Loucy (cell line): ENCODE data around the gene TGM3.
A peak's percentile ranks its signal among the peaks of the same experiment; 100 is the strongest.

Experiments used
- H2AFZ ChIP-seq: fragments of 200-600 bp; sonication (generic); 2 replicates; pipeline ENCODE4 v1.6.0; 2016; ENCODE audit warnings: antibody characterized with exemption, mild to moderate bottlenecking, low read length, moderate library complexity
- H3F3A ChIP-seq: fragments of 200-600 bp; 2 replicates; pipeline ENCODE4 v1.6.0; 2016; ENCODE audit warnings: antibody characterized with exemption, low read depth, mild to moderate bottlenecking
- H3K27me3 ChIP-seq: fragments of 200-600 bp; sonication (generic); 2 replicates; pipeline ENCODE4 v1.6.1; 2014; ENCODE audit warnings: low read length, mild to moderate bottlenecking; ENCODE audit not compliant: insufficient read depth, poor library complexity, severe bottlenecking
- H3K36me3 ChIP-seq: fragments of 200-600 bp; sonication (generic); 2 replicates; pipeline ENCODE4 v1.6.1; 2016; ENCODE audit warnings: low read length; ENCODE audit not compliant: insufficient read depth
- H3K4me1 ChIP-seq: fragments of 200-600 bp; sonication (generic); 2 replicates; pipeline ENCODE4 v1.5.1; 2014; ENCODE audit warnings: low read length, mild to moderate bottlenecking; ENCODE audit not compliant: insufficient read depth, poor library complexity, severe bottlenecking
- H3K4me2 ChIP-seq: fragments of 200-600 bp; sonication (generic); 2 replicates; pipeline ENCODE4 v1.6.0; 2014; ENCODE audit warnings: antibody characterized with exemption, low read length, low read depth, mild to moderate bottlenecking; ENCODE audit not compliant: poor library complexity, severe bottlenecking
- H3K4me3 ChIP-seq: fragments of 200-600 bp; sonication (generic); 2 replicates; pipeline ENCODE4 v1.5.1; 2014; ENCODE audit warnings: low read length, mild to moderate bottlenecking, mixed read lengths; ENCODE audit not compliant: poor library complexity, severe bottlenecking
- H3K79me2 ChIP-seq: fragments of 200-600 bp; sonication (generic); 2 replicates; pipeline ENCODE4 v1.6.1; 2014; ENCODE audit warnings: low read length; ENCODE audit not compliant: insufficient read depth
- H3K9ac ChIP-seq: fragments of 200-600 bp; sonication (generic); 2 replicates; pipeline ENCODE4 v1.6.0; 2014; ENCODE audit warnings: mild to moderate bottlenecking, low read depth, low read length, moderate library complexity; ENCODE audit not compliant: poor library complexity, severe bottlenecking
- H3K9me2 ChIP-seq: fragments of 200-600 bp; sonication (generic); replicated peaks from 2 replicates; pipeline ENCODE4 v1.6.1; 2016; ENCODE audit warnings: low read depth, low read length, mixed read lengths
- H3K9me3 ChIP-seq: fragments of 200-600 bp; sonication (generic); 2 replicates; pipeline ENCODE4 v1.6.1; 2014; ENCODE audit warnings: mild to moderate bottlenecking, antibody characterized with exemption, low read length, low read depth; ENCODE audit not compliant: insufficient read depth
- H4K20me1 ChIP-seq: fragments of 200-600 bp; sonication (generic); 2 replicates; pipeline ENCODE4 v1.6.0; 2014; ENCODE audit warnings: antibody characterized with exemption, low read length, mild to moderate bottlenecking; ENCODE audit not compliant: insufficient read depth, poor library complexity, severe bottlenecking
- EZH2phosphoT487 ChIP-seq: fragments of 200-600 bp; IDR thresholded peaks from 2 replicates; pipeline ENCODE4 v1.6.1; 2018; ENCODE audit warnings: antibody characterized with exemption, mild to moderate bottlenecking, moderate library complexity, borderline replicate concordance
- TF ChIP-seq, protein P1 (sequence below): fragments of 200-600 bp; sonication (generic); conservative IDR thresholded peaks from 2 replicates; pipeline ENCODE4 v1.5.1; 2014; ENCODE audit warnings: mild to moderate bottlenecking, antibody characterized with exemption, low read length

The TGM3 gene

DNA sequence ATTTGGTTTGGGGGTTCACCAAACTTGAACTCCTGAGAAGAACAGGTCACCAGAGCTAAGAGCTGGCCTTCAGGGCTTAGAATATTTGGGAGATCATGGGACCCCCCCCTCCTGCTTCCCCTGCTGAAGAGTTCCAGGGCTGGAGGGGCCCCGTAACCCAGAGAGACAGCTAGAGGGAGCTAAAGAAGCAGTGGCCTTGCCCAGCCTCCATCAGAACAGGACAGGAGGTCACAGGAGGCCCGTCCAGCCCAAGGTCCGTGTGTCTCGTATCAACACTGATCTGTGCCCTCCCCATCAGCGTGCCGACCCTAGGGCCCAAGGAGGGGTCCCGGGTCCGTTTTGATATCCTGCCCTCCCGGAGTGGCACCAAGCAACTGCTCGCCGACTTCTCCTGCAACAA lies 44.3 kb downstream of the TGM3 start:
- no peak overlapping the region for H2AFZ ChIP-seq
- H3K4me3 ChIP-seq, result no peak overlapping the region
- no peaks in the 10 kb centered on the region for H3K9me3 ChIP-seq
- TF ChIP-seq, protein P1, sequence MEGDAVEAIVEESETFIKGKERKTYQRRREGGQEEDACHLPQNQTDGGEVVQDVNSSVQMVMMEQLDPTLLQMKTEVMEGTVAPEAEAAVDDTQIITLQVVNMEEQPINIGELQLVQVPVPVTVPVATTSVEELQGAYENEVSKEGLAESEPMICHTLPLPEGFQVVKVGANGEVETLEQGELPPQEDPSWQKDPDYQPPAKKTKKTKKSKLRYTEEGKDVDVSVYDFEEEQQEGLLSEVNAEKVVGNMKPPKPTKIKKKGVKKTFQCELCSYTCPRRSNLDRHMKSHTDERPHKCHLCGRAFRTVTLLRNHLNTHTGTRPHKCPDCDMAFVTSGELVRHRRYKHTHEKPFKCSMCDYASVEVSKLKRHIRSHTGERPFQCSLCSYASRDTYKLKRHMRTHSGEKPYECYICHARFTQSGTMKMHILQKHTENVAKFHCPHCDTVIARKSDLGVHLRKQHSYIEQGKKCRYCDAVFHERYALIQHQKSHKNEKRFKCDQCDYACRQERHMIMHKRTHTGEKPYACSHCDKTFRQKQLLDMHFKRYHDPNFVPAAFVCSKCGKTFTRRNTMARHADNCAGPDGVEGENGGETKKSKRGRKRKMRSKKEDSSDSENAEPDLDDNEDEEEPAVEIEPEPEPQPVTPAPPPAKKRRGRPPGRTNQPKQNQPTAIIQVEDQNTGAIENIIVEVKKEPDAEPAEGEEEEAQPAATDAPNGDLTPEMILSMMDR, result 0 out of 2 replicates have a peak, but pooled peaks have one; percentile 12
- no peak for TF ChIP-seq EZH2phosphoT487
- no peak overlapping the region for H3K9ac ChIP-seq
- H3K9me2 ChIP-seq, result no peaks in the 10 kb centered on the region
- H3K79me2 ChIP-seq, result no peaks in the 10 kb centered on the region
- H3K36me3 ChIP-seq, result no peaks in the 10 kb centered on the region
- no peaks in the 10 kb centered on the region for H4K20me1 ChIP-seq
- no peaks in the 10 kb centered on the region for H3F3A ChIP-seq
- no peaks in the 10 kb centered on the region for H3K27me3 ChIP-seq
- H3K4me2 ChIP-seq, result no peak overlapping the region
- no peaks in the 10 kb centered on the region for H3K4me1 ChIP-seq

DNA sequence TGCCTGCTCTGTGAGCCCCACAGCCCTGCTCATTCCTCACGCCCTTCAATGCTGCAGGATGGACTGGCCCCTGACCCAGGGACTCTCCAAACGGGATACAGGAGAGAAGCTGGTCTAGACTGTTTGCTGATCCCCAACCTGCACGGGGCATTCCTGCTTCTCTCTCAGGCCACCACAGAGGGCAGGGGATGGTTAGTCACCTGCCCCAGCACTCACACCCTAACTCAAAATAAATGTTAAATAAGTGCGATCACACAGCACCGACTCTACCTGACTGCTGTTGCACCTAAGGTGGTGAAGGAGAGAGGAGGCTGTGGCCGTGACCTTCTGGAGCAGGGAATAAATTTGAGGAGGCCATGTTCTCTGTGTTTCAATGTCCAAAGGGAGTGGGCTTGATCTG lies 45.0 kb downstream of the TGM3 start:
- H3K4me1 ChIP-seq, result no peaks in the 10 kb centered on the region
- TF ChIP-seq, protein P1, result no peak
- TF ChIP-seq EZH2phosphoT487, result no peak
- H3K9me2 ChIP-seq, result no peaks in the 10 kb centered on the region
- no peak overlapping the region for H3K9ac ChIP-seq
- no peaks in the 10 kb centered on the region for H3K79me2 ChIP-seq
- no peak overlapping the region for H3K4me3 ChIP-seq
- no peak overlapping the region for H2AFZ ChIP-seq
- H3K4me2 ChIP-seq, result no peak overlapping the region
- no peaks in the 10 kb centered on the region for H4K20me1 ChIP-seq
- H3F3A ChIP-seq, result no peaks in the 10 kb centered on the region
- H3K36me3 ChIP-seq, result no peaks in the 10 kb centered on the region
- H3K27me3 ChIP-seq, result no peaks in the 10 kb centered on the region
- no peaks in the 10 kb centered on the region for H3K9me3 ChIP-seq

DNA sequence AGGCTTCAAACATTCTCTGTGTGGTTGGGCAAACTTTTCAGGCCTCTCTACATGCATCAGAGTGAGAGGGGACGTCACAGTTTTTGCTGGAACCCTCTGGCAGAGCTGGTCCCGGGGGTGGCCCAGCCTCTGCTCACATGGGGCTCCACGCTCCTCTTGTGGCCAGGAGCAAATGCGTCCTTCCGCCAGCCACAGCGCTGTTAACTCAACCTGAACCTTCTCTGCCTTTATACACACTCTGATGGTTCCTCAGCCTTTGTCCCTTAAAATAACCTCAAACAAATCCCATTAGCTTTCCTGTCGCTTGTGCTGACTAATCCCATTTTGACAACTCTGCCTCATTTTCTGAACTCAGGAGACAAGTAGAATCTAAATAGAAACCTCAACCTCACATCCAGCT lies 45.5 kb downstream of the TGM3 start:
- Histone ChIP-seq H3F3A (no peaks in the 10 kb centered on the region), H3K79me2 (no peaks in the 10 kb centered on the region), H3K36me3 (no peaks in the 10 kb centered on the region), H3K27me3 (no peaks in the 10 kb centered on the region), H2AFZ (no peak overlapping the region), H3K9me2 (no peaks in the 10 kb centered on the region), H3K9ac (no peak overlapping the region), H3K9me3 (no peaks in the 10 kb centered on the region), H3K4me2 (no peak overlapping the region), H4K20me1 (no peaks in the 10 kb centered on the region), H3K4me1 (no peaks in the 10 kb centered on the region), H3K4me3 (no peak overlapping the region)
- no peak for TF ChIP-seq EZH2phosphoT487
- TF ChIP-seq, protein P1, result no peak
